Measurements from ENCODE around the gene TMEM31. TPM values are rescaled to one million over a fixed set of nuclear protein-coding genes. Genes with fewer than 3 reads are reported as not detected.

The TMEM31 gene
- polyA plus RNA-seq, 1 of the 3 experiments (the other 2 are of a cell fraction), result not detected

DNA sequence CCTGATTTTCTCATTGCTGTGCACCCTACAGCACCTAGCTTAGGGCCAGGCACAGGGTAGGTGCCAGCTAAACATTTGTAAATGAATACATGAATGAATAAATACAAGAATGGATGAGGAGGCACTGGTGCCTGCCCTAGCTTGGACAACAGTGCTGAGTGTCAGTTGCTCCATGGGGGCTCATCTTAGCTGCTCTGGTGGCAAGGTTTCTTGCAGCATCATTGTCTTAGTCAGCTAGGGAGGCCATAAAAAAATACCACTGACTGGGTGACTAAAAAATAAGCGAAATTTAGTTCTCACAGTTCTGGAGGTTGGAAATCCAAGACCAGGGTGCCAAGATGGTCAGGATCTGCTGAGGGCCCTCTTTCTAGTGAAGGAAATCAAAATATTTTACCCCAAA lies 31.2 kb downstream of the TMEM31 start:
- Histone ChIP-seq H3K9ac (no peak overlapping the region), H3K4me3 (ENCODE audit: low read depth in 2 of 2, low read length in 1 of 2) (no peak overlapping the region), H3K9me2 (no peaks in the 10 kb centered on the region), H3K9me3 (no peaks in the 10 kb centered on the region), H3K27me3 (ENCODE audit: insufficient read depth) (no peaks in the 10 kb centered on the region; the same call in 1 of the 2 replicates), H3K79me2 (ENCODE audit: insufficient read depth) (no peaks in the 10 kb centered on the region), H3K27ac (ENCODE audit: low read depth in 2 of 2, low read length in 1 of 2) (no peak overlapping the region), H3K4me1 (ENCODE audit: control insufficient read depth in 1 of 2, insufficient read depth in 2 of 2, low read depth in 1 of 2, low read length in 1 of 2) (no peaks in the 10 kb centered on the region), H3K4me2 (no peak overlapping the region), H4K20me1 (ENCODE audit: insufficient read depth) (no peaks in the 10 kb centered on the region), H2AFZ (ENCODE audit: low read depth) (no peak overlapping the region), H3F3A (replicated peaks; ENCODE audit: insufficient read depth) (no peaks in the 10 kb centered on the region), H3K36me3 (replicated peaks in 1 of 2; ENCODE audit: control insufficient read depth in 1 of 2, insufficient read depth in 2 of 2, low read length in 1 of 2) (no peaks in the 10 kb centered on the region)
- ChIA-PET POLR2A (no interaction called here), CTCF (interaction anchor here (0.6 kb wide), 1 partner anchor 256 kb away, joined by 3 read pairs; no protein-coding TSS in a partner anchor)
- DNase-seq, result no peak
- TF ChIP-seq NRF1 (IDR thresholded peaks at IDR 0.05; ENCODE audit: low read depth, low read length) (no peak), RAD21 (IDR thresholded peaks at IDR 0.05; ENCODE audit: low read length) (no peak), FOSL2 (IDR thresholded peaks at IDR 0.05; ENCODE audit: borderline replicate concordance, low read depth) (no peak), ELF1 (IDR thresholded peaks at IDR 0.05) (no peak), FOXM1 (IDR thresholded peaks at IDR 0.05; ENCODE audit: low read depth) (no peak), JUND (IDR thresholded peaks at IDR 0.05) (no peak)
- 42% methylated on average over 1 of the region's 1 CpG for WGBS (ENCODE audit: low lambda C conversion rate)

GRCh38 chrX:103742339-103742738 lies 31.6 kb downstream of the TMEM31 start:
- DNase-seq, result no peak
- H3K4me3 ChIP-seq (ENCODE audit: low read depth in 2 of 2, low read length in 1 of 2), result no peak overlapping the region
- H3K9ac ChIP-seq, result no peak overlapping the region
- H3K36me3 ChIP-seq (replicated peaks in 1 of 2; ENCODE audit: control insufficient read depth in 1 of 2, insufficient read depth in 2 of 2, low read length in 1 of 2), result no peaks in the 10 kb centered on the region
- CTCF ChIA-PET, result interaction anchor here (0.6 kb wide), 1 partner anchor 256 kb away, joined by 3 read pairs; no protein-coding TSS in a partner anchor
- POLR2A ChIA-PET, result no interaction called here
- no peaks in the 10 kb centered on the region for H3K9me3 ChIP-seq
- no peak overlapping the region for H2AFZ ChIP-seq (ENCODE audit: low read depth)
- H3K27ac ChIP-seq (ENCODE audit: low read depth in 2 of 2, low read length in 1 of 2), result no peak overlapping the region
- H3K27me3 ChIP-seq (ENCODE audit: insufficient read depth), result peaks cover 3% of the 10 kb centered on the region; the same call in 1 of the 2 replicates
- H3F3A ChIP-seq (replicated peaks; ENCODE audit: insufficient read depth), result no peaks in the 10 kb centered on the region
- no peaks in the 10 kb centered on the region for H3K79me2 ChIP-seq (ENCODE audit: insufficient read depth)
- no peak for TF ChIP-seq TCF12 (IDR thresholded peaks at IDR 0.05)
- TF ChIP-seq, protein P1, sequence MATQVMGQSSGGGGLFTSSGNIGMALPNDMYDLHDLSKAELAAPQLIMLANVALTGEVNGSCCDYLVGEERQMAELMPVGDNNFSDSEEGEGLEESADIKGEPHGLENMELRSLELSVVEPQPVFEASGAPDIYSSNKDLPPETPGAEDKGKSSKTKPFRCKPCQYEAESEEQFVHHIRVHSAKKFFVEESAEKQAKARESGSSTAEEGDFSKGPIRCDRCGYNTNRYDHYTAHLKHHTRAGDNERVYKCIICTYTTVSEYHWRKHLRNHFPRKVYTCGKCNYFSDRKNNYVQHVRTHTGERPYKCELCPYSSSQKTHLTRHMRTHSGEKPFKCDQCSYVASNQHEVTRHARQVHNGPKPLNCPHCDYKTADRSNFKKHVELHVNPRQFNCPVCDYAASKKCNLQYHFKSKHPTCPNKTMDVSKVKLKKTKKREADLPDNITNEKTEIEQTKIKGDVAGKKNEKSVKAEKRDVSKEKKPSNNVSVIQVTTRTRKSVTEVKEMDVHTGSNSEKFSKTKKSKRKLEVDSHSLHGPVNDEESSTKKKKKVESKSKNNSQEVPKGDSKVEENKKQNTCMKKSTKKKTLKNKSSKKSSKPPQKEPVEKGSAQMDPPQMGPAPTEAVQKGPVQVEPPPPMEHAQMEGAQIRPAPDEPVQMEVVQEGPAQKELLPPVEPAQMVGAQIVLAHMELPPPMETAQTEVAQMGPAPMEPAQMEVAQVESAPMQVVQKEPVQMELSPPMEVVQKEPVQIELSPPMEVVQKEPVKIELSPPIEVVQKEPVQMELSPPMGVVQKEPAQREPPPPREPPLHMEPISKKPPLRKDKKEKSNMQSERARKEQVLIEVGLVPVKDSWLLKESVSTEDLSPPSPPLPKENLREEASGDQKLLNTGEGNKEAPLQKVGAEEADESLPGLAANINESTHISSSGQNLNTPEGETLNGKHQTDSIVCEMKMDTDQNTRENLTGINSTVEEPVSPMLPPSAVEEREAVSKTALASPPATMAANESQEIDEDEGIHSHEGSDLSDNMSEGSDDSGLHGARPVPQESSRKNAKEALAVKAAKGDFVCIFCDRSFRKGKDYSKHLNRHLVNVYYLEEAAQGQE (IDR thresholded peaks at IDR 0.05; ENCODE audit: low read depth, low read length), result no peak
- no peak for TF ChIP-seq RFX5 (IDR thresholded peaks at IDR 0.05; ENCODE audit: low read length)
- TF ChIP-seq PBX3 (IDR thresholded peaks at IDR 0.05), result no peak
- TF ChIP-seq, protein P2, sequence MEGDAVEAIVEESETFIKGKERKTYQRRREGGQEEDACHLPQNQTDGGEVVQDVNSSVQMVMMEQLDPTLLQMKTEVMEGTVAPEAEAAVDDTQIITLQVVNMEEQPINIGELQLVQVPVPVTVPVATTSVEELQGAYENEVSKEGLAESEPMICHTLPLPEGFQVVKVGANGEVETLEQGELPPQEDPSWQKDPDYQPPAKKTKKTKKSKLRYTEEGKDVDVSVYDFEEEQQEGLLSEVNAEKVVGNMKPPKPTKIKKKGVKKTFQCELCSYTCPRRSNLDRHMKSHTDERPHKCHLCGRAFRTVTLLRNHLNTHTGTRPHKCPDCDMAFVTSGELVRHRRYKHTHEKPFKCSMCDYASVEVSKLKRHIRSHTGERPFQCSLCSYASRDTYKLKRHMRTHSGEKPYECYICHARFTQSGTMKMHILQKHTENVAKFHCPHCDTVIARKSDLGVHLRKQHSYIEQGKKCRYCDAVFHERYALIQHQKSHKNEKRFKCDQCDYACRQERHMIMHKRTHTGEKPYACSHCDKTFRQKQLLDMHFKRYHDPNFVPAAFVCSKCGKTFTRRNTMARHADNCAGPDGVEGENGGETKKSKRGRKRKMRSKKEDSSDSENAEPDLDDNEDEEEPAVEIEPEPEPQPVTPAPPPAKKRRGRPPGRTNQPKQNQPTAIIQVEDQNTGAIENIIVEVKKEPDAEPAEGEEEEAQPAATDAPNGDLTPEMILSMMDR (IDR thresholded peaks at IDR 0.05), result no peak
- no peak for TF ChIP-seq FOXM1 (IDR thresholded peaks at IDR 0.05; ENCODE audit: low read depth)
- no peak for TF ChIP-seq MXI1 (IDR thresholded peaks at IDR 0.05; ENCODE audit: low read depth, low read length)
- no peak for TF ChIP-seq USF1 (IDR thresholded peaks at IDR 0.05; ENCODE audit: borderline replicate concordance, low read depth)
- H3K4me1 ChIP-seq (ENCODE audit: control insufficient read depth in 1 of 2, insufficient read depth in 2 of 2, low read depth in 1 of 2, low read length in 1 of 2), result no peaks in the 10 kb centered on the region
- 48% methylated on average over 6 of the region's 6 CpGs for WGBS (ENCODE audit: low lambda C conversion rate)
- H3K9me2 ChIP-seq, result no peaks in the 10 kb centered on the region
- H3K4me2 ChIP-seq, result no peak overlapping the region
- no peaks in the 10 kb centered on the region for H4K20me1 ChIP-seq (ENCODE audit: insufficient read depth)
